HepG2 (cell line): ENCODE measurements around the gene EFHD2. TPM values are rescaled to one million over a fixed set of nuclear protein-coding genes. Genes with fewer than 3 reads are reported as not detected.

ENCODE experiments used
- ATAC-seq: fragments of 200-7000 bp; cut with Tn5 transposase; 3 replicates; pipeline ENCODE4 v1.9.1; 2020; ENCODE audit warnings: mild to moderate bottlenecking, moderate library complexity
- BruUV-seq: library from RNA; stranded (reverse); fragments of 400-500 nt; replicated peaks from 2 replicates; lab custom pipeline; 2021; lab: Mats Ljungman, UMichigan
- CTCF ChIA-PET: fragments of 300-600 bp; formaldehyde crosslinking; extraction: SDS; loops from one replicate; lab custom pipeline; 2021; ENCODE audit warnings: low total read pairs, inconsistent platforms, low intra/inter-chr PET ratio; lab: Yijun Ruan, JAX
- POLR2A ChIA-PET: fragments of 350-600 bp; sonication (Branson Sonifier 250); formaldehyde crosslinking; loops from one replicate; lab custom pipeline; 2020; ENCODE audit warnings: antibody characterized with exemption, inconsistent platforms; lab: Yijun Ruan, JAX
- DNase-seq: peaks from one replicate; pipeline ENCODE4 v3.0.0-alpha.2; 2015; ENCODE audit warnings: low spot score
- FAIRE-seq: peaks from 3 replicates; lab custom pipeline; 2011; peaks lifted over from hg19 to GRCh38; lab: Jason Lieb, UNC
- H2AFZ ChIP-seq: one replicate; pipeline ENCODE4 v1.6.1; 2011; ENCODE audit warnings: low read length, inconsistent platforms
- H3K27ac ChIP-seq: fragments of 300-600 bp; 3 replicates; pipeline ENCODE4 v1.8.0; 2011; ENCODE audit warnings: mixed run types, mild to moderate bottlenecking, mixed read lengths, low read length, inconsistent platforms; ENCODE audit not compliant: insufficient read depth; ENCODE audit errors: extremely low read length
- H3K27me3 ChIP-seq, 2 experiments: fragments of 200-600 bp in 1 of 2; 2 replicates in 1 of 2; 3 replicates in 1 of 2; pipeline versions ENCODE4 v1.6.0 to v1.8.0; 2011; ENCODE audit warnings: low read length in 2 of 2, mild to moderate bottlenecking in 2 of 2, moderate library complexity in 2 of 2, inconsistent platforms in 1 of 2; ENCODE audit not compliant: insufficient read depth in 2 of 2, control insufficient read depth in 1 of 2
- H3K36me3 ChIP-seq, 2 experiments: fragments of 200-600 bp in 1 of 2; replicated peaks in 1 of 2; 2 replicates in 1 of 2; 3 replicates in 1 of 2; pipeline versions ENCODE4 v1.5.1 to v1.8.0; 2011; ENCODE audit warnings: low read length in 2 of 2, inconsistent platforms in 1 of 2; ENCODE audit not compliant: insufficient read depth in 2 of 2, control insufficient read depth in 1 of 2
- H3K4me1 ChIP-seq: 2 replicates; pipeline ENCODE4 v1.5.1; 2012; ENCODE audit warnings: low read length, inconsistent platforms; ENCODE audit not compliant: insufficient read depth
- H3K4me2 ChIP-seq: 2 replicates; pipeline ENCODE4 v1.6.0; 2011; ENCODE audit warnings: low read depth, low read length, inconsistent platforms
- H3K4me3 ChIP-seq, 3 experiments: fragments of 200-600 bp in 1 of 3; sonication (generic), shearing (Covaris generic) in 1 of 3; replicated peaks in 1 of 3; 2 replicates each; pipeline ENCODE4 v1.5.1; 2011 to 2016; ENCODE audit warnings: low read length in 3 of 3, inconsistent platforms in 2 of 3, low read depth in 2 of 3, mild to moderate bottlenecking in 2 of 3, control low read depth in 1 of 3, mixed read lengths in 1 of 3; ENCODE audit not compliant: insufficient read depth in 1 of 3
- H3K79me2 ChIP-seq: one replicate; pipeline ENCODE4 v1.6.1; 2011; ENCODE audit warnings: low read length, inconsistent platforms; ENCODE audit not compliant: insufficient read depth
- H3K9ac ChIP-seq: 2 replicates; pipeline ENCODE4 v1.6.0; 2011; ENCODE audit warnings: mild to moderate bottlenecking, low read depth, low read length, inconsistent platforms; ENCODE audit not compliant: insufficient read depth
- H3K9me3 ChIP-seq: 2 replicates; pipeline ENCODE4 v1.5.1; 2012; ENCODE audit warnings: mild to moderate bottlenecking, low read length
- H4K20me1 ChIP-seq: 2 replicates; pipeline ENCODE4 v1.6.0; 2011; ENCODE audit warnings: inconsistent platforms, mild to moderate bottlenecking, low read length, moderate library complexity; ENCODE audit not compliant: insufficient read depth
- CEBPB ChIP-seq: IDR thresholded peaks from 2 replicates; pipeline ENCODE4 v1.6.1; 2011; ENCODE audit warnings: low read depth, low read length, improper control_type of control experiment, borderline replicate concordance
- SATB2 ChIP-seq: sonication (generic); formaldehyde crosslinking; IDR thresholded peaks from 2 replicates; pipeline ENCODE4 v1.5.0; 2020; ENCODE audit warnings: missing genetic modification reagents
- ZNF12 ChIP-seq: sonication (generic); formaldehyde crosslinking; IDR thresholded peaks from 2 replicates; pipeline ENCODE4 v1.5.0; 2020; ENCODE audit warnings: missing genetic modification reagents
- ZNF460 ChIP-seq: sonication (generic); formaldehyde crosslinking; IDR thresholded peaks from 2 replicates; pipeline ENCODE4 v1.5.1; 2020; ENCODE audit warnings: missing genetic modification reagents, mild to moderate bottlenecking, borderline replicate concordance
- WGBS: methylation state at CpG from one replicate; pipeline ENCODE4 v1.1.6; 2017; ENCODE audit warnings: low lambda C conversion rate; 5-methylcytosine and 5-hydroxymethylcytosine counted together
- in situ Hi-C: cut with HindIII; loops from 2 replicates; pipeline ENCODE4 v1.10.0; 2017; ENCODE audit warnings: low pct_unique_long_range_greater_than_20kb; ENCODE audit not compliant: extremely low pct_ligation_motif_present
- intact Hi-C: fragments of 100-400 bp; cut with micrococcal nuclease; formaldehyde crosslinking; loops from one replicate; pipeline ENCODE4 v1.10.0; 2022; ENCODE audit not compliant: unreplicated experiment
- polyA plus RNA-seq, 8 experiments: library from polyadenylated mRNA; depleted of rRNA in 3 of 8; stranded (reverse) in 7 of 8; unstranded in 1 of 8; fragments of >200 nt; fragmentation: Illumina TruSeq in 4 of 8; extraction: Trizol in 4 of 8; gene quantifications; 2 replicates each; pipeline versions ENCODE4 v1.2.1 to v1.2.3, GENCODE V29; 2011 to 2016; ENCODE audit warnings: low read depth in 4 of 8, missing spikeins in 1 of 8, mixed read lengths in 1 of 8; ENCODE audit not compliant: insufficient read depth in 1 of 8
- total RNA-seq, 5 experiments: library from RNA; depleted of rRNA; stranded (reverse); fragments of >200 nt; fragmentation: Illumina TruSeq; extraction: Trizol; gene quantifications; 2 replicates each; pipeline ENCODE4 v1.2.3, GENCODE V29; 2016; ENCODE audit warnings: low read depth in 1 of 5
- TF ChIP-seq, protein P1 (sequence below): sonication (generic); formaldehyde crosslinking; IDR thresholded peaks from 2 replicates; pipeline ENCODE4 v1.5.0; 2020; ENCODE audit warnings: missing genetic modification reagents, mild to moderate bottlenecking, borderline replicate concordance
- TF ChIP-seq, protein P2 (sequence below): sonication (generic); formaldehyde crosslinking; IDR thresholded peaks from one replicate; pipeline ENCODE4 v1.5.1; 2020; ENCODE audit warnings: mild to moderate bottlenecking, missing genetic modification reagents; ENCODE audit errors: not compliant biosample characterization

EFHD2 gene
- total and polyA plus RNA-seq, 2 of the 13 experiments (the other 11 are each of a cell fraction or from before 2014, with no cell fraction given), result 9.4 to 12.7 TPM

DNA sequence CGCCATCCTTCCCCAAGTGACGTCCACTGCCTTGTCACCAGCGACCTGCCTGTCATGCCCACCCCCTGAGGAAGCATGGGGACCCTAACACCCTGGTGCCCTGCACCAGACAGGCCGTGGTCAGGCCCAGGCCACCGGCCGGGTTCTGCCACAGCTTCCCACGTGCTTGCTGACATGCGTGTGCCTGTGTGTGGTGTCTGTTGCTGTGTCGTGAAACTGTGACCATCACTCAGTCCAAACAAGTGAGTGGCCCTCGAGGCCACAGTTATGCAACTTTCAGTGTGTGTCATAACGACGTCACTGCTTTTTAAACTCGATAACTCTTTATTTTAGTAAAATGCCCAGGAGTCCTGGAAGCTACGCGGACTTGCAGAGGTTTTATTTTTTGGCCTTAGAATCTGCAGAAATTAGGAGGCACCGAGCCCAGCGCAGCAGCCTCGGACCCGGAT, 20.0 kb downstream of the EFHD2 start:
- ChIA-PET CTCF (interaction anchor here (3.6 kb wide), 1 partner anchor 106 kb away, joined by 47 read pairs; no protein-coding TSS in a partner anchor), POLR2A (no interaction called here)
- WGBS, result 87% methylated on average over 16 of the region's 19 CpGs
- ATAC-seq, result no peak
- H4K20me1 ChIP-seq, result no peaks in the 10 kb centered on the region
- H3K27ac ChIP-seq, result no peak overlapping the region
- BruUV-seq, result no TSS peak
- H3K36me3 ChIP-seq, result peaks cover 0 to 2% of the 10 kb centered on the region in 2 experiments; a peak in 2 of 5 replicates
- FAIRE-seq, result no peak
- no peak overlapping the region for H2AFZ ChIP-seq
- in situ Hi-C loops (loop anchor here (5.0 kb wide), 1 partner anchor 102 kb away; no protein-coding TSS in a partner anchor), intact Hi-C loops (no loop called here)
- H3K9ac ChIP-seq, result no peak overlapping the region
- H3K4me3 ChIP-seq, result no peak overlapping the region
- peaks cover 7% of the 10 kb centered on the region; the same call in 1 of the 2 replicates for H3K4me1 ChIP-seq
- no peaks in the 10 kb centered on the region for H3K79me2 ChIP-seq
- no peaks in the 10 kb centered on the region for H3K27me3 ChIP-seq
- H3K4me2 ChIP-seq, result no peak overlapping the region
- DNase-seq, result no peak
- TF ChIP-seq CEBPB (0 out of 2 replicates have a peak, but pooled peaks have one; percentile 28), ZNF12 (no peak)
- H3K9me3 ChIP-seq, result no peaks in the 10 kb centered on the region

GRCh38 chr1:15430787-15431570, 21.3 kb downstream of the EFHD2 start:
- H3K27ac ChIP-seq, result no peak overlapping the region
- ChIA-PET CTCF (interaction anchor here (0.7 to 3.6 kb wide), 4 partner anchors 10 to 109 kb away, joined by 3 to 47 read pairs (median 4); no protein-coding TSS in a partner anchor), POLR2A (no interaction called here)
- WGBS, result 65% methylated on average over 13 of the region's 19 CpGs
- H3K9me3 ChIP-seq, result no peaks in the 10 kb centered on the region
- peak; percentile 75 for ATAC-seq
- H4K20me1 ChIP-seq, result no peaks in the 10 kb centered on the region
- no TSS peak for BruUV-seq
- no peak overlapping the region for H3K9ac ChIP-seq
- H3K36me3 ChIP-seq, result peaks cover 0 to 2% of the 10 kb centered on the region in 2 experiments; a peak in 2 of 5 replicates
- H3K79me2 ChIP-seq, result no peaks in the 10 kb centered on the region
- peaks cover 9% of the 10 kb centered on the region; the same call in 1 of the 2 replicates for H3K4me1 ChIP-seq
- H3K4me3 ChIP-seq, result no peak overlapping the region
- intact Hi-C loops, result loop anchor here (1.0 kb wide), 1 partner anchor 108 kb away; no protein-coding TSS in a partner anchor
- no peak overlapping the region for H3K4me2 ChIP-seq
- in situ Hi-C loops, result no loop called here
- no peaks in the 10 kb centered on the region for H3K27me3 ChIP-seq
- peak; percentile 72 for FAIRE-seq
- no peak for DNase-seq
- H2AFZ ChIP-seq, result no peak overlapping the region
- TF ChIP-seq, protein P1, sequence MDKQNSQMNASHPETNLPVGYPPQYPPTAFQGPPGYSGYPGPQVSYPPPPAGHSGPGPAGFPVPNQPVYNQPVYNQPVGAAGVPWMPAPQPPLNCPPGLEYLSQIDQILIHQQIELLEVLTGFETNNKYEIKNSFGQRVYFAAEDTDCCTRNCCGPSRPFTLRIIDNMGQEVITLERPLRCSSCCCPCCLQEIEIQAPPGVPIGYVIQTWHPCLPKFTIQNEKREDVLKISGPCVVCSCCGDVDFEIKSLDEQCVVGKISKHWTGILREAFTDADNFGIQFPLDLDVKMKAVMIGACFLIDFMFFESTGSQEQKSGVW (CRISPR knock-in tag), result no peak
- TF ChIP-seq, protein P2, sequence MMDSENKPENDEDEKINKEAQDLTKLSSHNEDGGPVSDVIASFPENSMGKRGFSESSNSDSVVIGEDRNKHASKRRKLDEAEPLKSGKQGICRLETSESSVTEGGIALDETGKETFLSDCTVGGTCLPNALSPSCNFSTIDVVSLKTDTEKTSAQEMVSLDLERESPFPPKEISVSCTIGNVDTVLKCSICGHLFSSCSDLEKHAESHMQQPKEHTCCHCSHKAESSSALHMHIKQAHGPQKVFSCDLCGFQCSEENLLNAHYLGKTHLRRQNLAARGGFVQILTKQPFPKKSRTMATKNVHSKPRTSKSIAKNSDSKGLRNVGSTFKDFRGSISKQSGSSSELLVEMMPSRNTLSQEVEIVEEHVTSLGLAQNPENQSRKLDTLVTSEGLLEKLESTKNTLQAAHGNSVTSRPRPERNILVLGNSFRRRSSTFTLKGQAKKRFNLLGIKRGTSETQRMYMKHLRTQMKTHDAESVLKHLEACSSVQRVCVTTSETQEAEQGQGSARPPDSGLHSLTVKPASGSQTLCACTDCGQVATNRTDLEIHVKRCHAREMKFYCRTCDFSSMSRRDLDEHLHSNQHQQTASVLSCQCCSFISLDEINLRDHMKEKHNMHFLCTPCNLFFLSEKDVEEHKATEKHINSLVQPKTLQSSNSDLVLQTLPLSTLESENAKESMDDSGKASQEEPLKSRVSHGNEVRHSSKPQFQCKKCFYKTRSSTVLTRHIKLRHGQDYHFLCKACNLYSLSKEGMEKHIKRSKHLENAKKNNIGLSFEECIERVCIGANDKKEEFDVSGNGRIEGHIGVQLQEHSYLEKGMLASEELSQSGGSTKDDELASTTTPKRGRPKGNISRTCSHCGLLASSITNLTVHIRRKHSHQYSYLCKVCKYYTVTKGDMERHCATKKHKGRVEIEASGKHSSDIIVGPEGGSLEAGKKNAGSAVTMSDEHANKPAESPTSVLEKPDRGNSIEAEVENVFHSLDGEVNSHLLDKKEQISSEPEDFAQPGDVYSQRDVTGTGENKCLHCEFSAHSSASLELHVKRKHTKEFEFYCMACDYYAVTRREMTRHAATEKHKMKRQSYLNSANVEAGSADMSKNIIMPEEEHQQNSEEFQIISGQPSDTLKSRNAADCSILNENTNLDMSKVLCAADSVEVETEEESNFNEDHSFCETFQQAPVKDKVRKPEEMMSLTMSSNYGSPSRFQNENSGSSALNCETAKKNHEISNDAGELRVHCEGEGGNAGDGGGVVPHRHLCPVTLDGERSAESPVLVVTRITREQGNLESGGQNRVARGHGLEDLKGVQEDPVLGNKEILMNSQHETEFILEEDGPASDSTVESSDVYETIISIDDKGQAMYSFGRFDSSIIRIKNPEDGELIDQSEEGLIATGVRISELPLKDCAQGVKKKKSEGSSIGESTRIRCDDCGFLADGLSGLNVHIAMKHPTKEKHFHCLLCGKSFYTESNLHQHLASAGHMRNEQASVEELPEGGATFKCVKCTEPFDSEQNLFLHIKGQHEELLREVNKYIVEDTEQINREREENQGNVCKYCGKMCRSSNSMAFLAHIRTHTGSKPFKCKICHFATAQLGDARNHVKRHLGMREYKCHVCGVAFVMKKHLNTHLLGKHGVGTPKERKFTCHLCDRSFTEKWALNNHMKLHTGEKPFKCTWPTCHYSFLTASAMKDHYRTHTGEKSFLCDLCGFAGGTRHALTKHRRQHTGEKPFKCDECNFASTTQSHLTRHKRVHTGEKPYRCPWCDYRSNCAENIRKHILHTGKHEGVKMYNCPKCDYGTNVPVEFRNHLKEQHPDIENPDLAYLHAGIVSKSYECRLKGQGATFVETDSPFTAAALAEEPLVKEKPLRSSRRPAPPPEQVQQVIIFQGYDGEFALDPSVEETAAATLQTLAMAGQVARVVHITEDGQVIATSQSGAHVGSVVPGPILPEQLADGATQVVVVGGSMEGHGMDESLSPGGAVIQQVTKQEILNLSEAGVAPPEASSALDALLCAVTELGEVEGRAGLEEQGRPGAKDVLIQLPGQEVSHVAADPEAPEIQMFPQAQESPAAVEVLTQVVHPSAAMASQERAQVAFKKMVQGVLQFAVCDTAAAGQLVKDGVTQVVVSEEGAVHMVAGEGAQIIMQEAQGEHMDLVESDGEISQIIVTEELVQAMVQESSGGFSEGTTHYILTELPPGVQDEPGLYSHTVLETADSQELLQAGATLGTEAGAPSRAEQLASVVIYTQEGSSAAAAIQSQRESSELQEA, result no peak
- TF ChIP-seq SATB2 (no peak), ZNF460 (peak; percentile 37; the same call in 1 of the 2 replicates)
